CD4-positive, alpha-beta T cell treated with Interleukin-4 for 1 hour (primary cell): Measurements from ENCODE around the gene FZD2.
"Not testable (repeated sequence)": the region's sequence is repeated elsewhere in the genome, so short reads cannot be mapped to it uniquely, and the experiment has no call there.

Source experiments
- DNase-seq, 2 donors: peaks; one replicate each; pipeline ENCODE4 v3.0.0-alpha.2; 2020 to 2022

FZD2 gene

GRCh38 chr17:44578947-44579346 lies 21.7 kb downstream of the FZD2 start:
- no peak for DNase-seq

GRCh38 chr17:44581868-44582267 lies 24.6 kb downstream of the FZD2 start:
- DNase-seq, result no peak

GRCh38 chr17:44584443-44584842 lies 27.2 kb downstream of the FZD2 start:
- no peak for DNase-seq

GRCh38 chr17:44585315-44585714 lies 28.0 kb downstream of the FZD2 start:
- DNase-seq, result no peak

- DNase-seq, result no peak
Measured at GRCh38 chr17:44587339-44587738, 30.1 kb downstream of the FZD2 start.

- DNase-seq, result no peak
Measured at GRCh38 chr17:44589316-44590071, 32.2 kb downstream of the FZD2 start.

- not testable (repeated sequence) for DNase-seq
Measured at GRCh38 chr17:44590072-44590462, 32.8 kb downstream of the FZD2 start.

GRCh38 chr17:44590762-44591161 lies 33.5 kb downstream of the FZD2 start:
- not testable (repeated sequence) for DNase-seq

- no peak for DNase-seq
Measured at GRCh38 chr17:44591206-44591605, 33.9 kb downstream of the FZD2 start.

- DNase-seq, result no peak
Measured at GRCh38 chr17:44593156-44593555, 35.9 kb downstream of the FZD2 start.

- DNase-seq, result no peak
Measured at GRCh38 chr17:44595216-44595775, 38.0 kb downstream of the FZD2 start.

- DNase-seq, result no peak
Measured at GRCh38 chr17:44598329-44598728, 41.0 kb downstream of the FZD2 start.

GRCh38 chr17:44598932-44599297 lies 41.6 kb downstream of the FZD2 start:
- DNase-seq, result no peak

- no peak for DNase-seq
Measured at GRCh38 chr17:44599298-44600175, 42.3 kb downstream of the FZD2 start.

- DNase-seq, result no peak
Measured at GRCh38 chr17:44601539-44601938, 44.3 kb downstream of the FZD2 start.

GRCh38 chr17:44601973-44602372 lies 44.7 kb downstream of the FZD2 start:
- DNase-seq, result no peak

GRCh38 chr17:44602390-44602789 lies 45.1 kb downstream of the FZD2 start:
- no peak for DNase-seq

- DNase-seq, result no peak
Measured at GRCh38 chr17:44602970-44603369, 45.7 kb downstream of the FZD2 start.

- DNase-seq, result no peak
Measured at GRCh38 chr17:44604116-44604761, 47.0 kb downstream of the FZD2 start.

GRCh38 chr17:44604768-44605485 lies 47.6 kb downstream of the FZD2 start:
- no peak for DNase-seq

GRCh38 chr17:44606658-44607057 lies 49.4 kb downstream of the FZD2 start:
- DNase-seq, result no peak

GRCh38 chr17:44607836-44608690 lies 50.8 kb downstream of the FZD2 start:
- no peak for DNase-seq
